Activated CD4-positive, alpha-beta memory T cell treated with anti-CD3 and anti-CD28 coated beads, Interleukin-2, amount 10 ng/mL, durations not matched to agents 7 days and 5 days (primary cell): ENCODE measurements around the gene CBX6. TPM values are rescaled to one million over a fixed set of nuclear protein-coding genes. Genes with fewer than 3 reads are reported as not detected.
"Not testable (repeated sequence)": the region's sequence is repeated elsewhere in the genome, so short reads cannot be mapped to it uniquely, and the experiment has no call there.

ENCODE experiments used
- CTCF ChIA-PET: fragments of 350-600 bp; sonication (Branson Sonifier 250); formaldehyde crosslinking; loops from one replicate; lab custom pipeline; 2021; ENCODE audit warnings: antibody characterized with exemption, inconsistent platforms; lab: Charles Lee
- POLR2A ChIA-PET: fragments of 350-600 bp; sonication (Branson Sonifier 250); formaldehyde crosslinking; loops from one replicate; lab custom pipeline; 2021; ENCODE audit warnings: antibody characterized with exemption; lab: Charles Lee
- DNase-seq: peaks from one replicate; pipeline ENCODE4 v3.0.0-alpha.2; 2020
- H3K27ac Mint-ChIP-seq: one replicate; pipeline ENCODE4 v1.8.0; 2021; ENCODE audit warnings: mild to moderate bottlenecking, mixed read lengths
- H3K27me3 Mint-ChIP-seq: one replicate; pipeline ENCODE4 v1.8.0; 2021; ENCODE audit warnings: mixed read lengths
- H3K36me3 Mint-ChIP-seq: one replicate; pipeline ENCODE4 v1.8.0; 2021; ENCODE audit warnings: low read depth, mixed read lengths
- H3K4me1 Mint-ChIP-seq: one replicate; pipeline ENCODE4 v1.8.0; 2021; ENCODE audit warnings: mixed read lengths
- H3K4me3 Mint-ChIP-seq: one replicate; pipeline ENCODE4 v1.8.0; 2021; ENCODE audit warnings: mild to moderate bottlenecking, mixed read lengths
- H3K9me3 Mint-ChIP-seq: one replicate; pipeline ENCODE4 v1.8.0; 2021; ENCODE audit warnings: mixed read lengths
- total RNA-seq, 2 experiments: library from RNA; stranded (reverse); gene quantifications; one replicate each; pipeline ENCODE4 v1.2.3, GENCODE V29; 2021

The CBX6 gene
- total RNA-seq, result 10 to 100 TPM; 76.5 TPM

- peak; percentile 94 for DNase-seq
- Mint-ChIP-seq H3K27me3 (peaks cover 15% of the 10 kb centered on the region), H3K4me3 (peak within 1 kb of the TSS; percentile 92), H3K36me3 (peaks cover 29% of the 10 kb centered on the region), H3K9me3 (no peaks in the 10 kb centered on the region), H3K4me1 (peaks cover 53% of the 10 kb centered on the region), H3K27ac (peak within 1 kb of the TSS; percentile 83)
- ChIA-PET POLR2A (interaction anchor here (0.8 to 5.6 kb wide), 12 partner anchors 29 to 446 kb away, joined by 3 to 51 read pairs (median 4); partner anchors contain the start of genes APOBEC3C and RPL3), CTCF (interaction anchor here (1.3 to 4.7 kb wide), 4 partner anchors 103 to 445 kb away, joined by 3 to 141 read pairs (median 11); no protein-coding TSS in a partner anchor)
Measured at GRCh38 chr22:38872172-38872830, at the start of gene CBX6. CBX6 (minus strand) TSS chr22:38872216; CDS start chr22:38872190, 26 bp downstream.

- Mint-ChIP-seq H3K36me3 (no peaks in the 10 kb centered on the region), H3K9me3 (no peaks in the 10 kb centered on the region), H3K4me1 (no peaks in the 10 kb centered on the region), H3K4me3 (no peak overlapping the region), H3K27me3 (peaks cover 40% of the 10 kb centered on the region), H3K27ac (no peak overlapping the region)
- POLR2A ChIA-PET, result no interaction called here
- no peak for DNase-seq
- CTCF ChIA-PET, result no interaction called here
Measured at GRCh38 chr22:38921806-38922205, 49.8 kb upstream of the CBX6 start.

- Mint-ChIP-seq H3K36me3 (no peaks in the 10 kb centered on the region), H3K4me1 (no peaks in the 10 kb centered on the region), H3K27ac (no peak overlapping the region), H3K9me3 (no peaks in the 10 kb centered on the region), H3K4me3 (no peak overlapping the region), H3K27me3 (peaks cover 46% of the 10 kb centered on the region)
- CTCF ChIA-PET, result no interaction called here
- POLR2A ChIA-PET, result interaction anchor here (0.7 kb wide), 1 partner anchor 458 kb away, joined by 5 read pairs; no protein-coding TSS in a partner anchor
- DNase-seq, result no peak
Measured at GRCh38 chr22:38921120-38921519, 49.1 kb upstream of the CBX6 start.

- no peak for DNase-seq
- Mint-ChIP-seq H3K9me3 (no peaks in the 10 kb centered on the region), H3K4me3 (no peak overlapping the region), H3K27ac (no peak overlapping the region), H3K36me3 (no peaks in the 10 kb centered on the region), H3K27me3 (peaks cover 34% of the 10 kb centered on the region), H3K4me1 (no peaks in the 10 kb centered on the region)
- ChIA-PET CTCF (interaction anchor here (0.6 to 0.9 kb wide), 2 partner anchors 9 to 49 kb away, joined by 3 to 6 read pairs; no protein-coding TSS in a partner anchor), POLR2A (no interaction called here)
Measured at GRCh38 chr22:38919631-38920190, 47.7 kb upstream of the CBX6 start.

GRCh38 chr22:38911434-38911833, 39.4 kb upstream of the CBX6 start:
- no peaks in the 10 kb centered on the region for H3K4me1 Mint-ChIP-seq
- CTCF ChIA-PET, result interaction anchor here (1.4 kb wide), 1 partner anchor 42 kb away, joined by 6 read pairs; no protein-coding TSS in a partner anchor
- H3K36me3 Mint-ChIP-seq, result no peaks in the 10 kb centered on the region
- POLR2A ChIA-PET, result no interaction called here
- H3K27ac Mint-ChIP-seq, result no peak overlapping the region
- no peak overlapping the region for H3K4me3 Mint-ChIP-seq
- peaks cover 44% of the 10 kb centered on the region for H3K27me3 Mint-ChIP-seq
- no peak for DNase-seq
- H3K9me3 Mint-ChIP-seq, result no peaks in the 10 kb centered on the region

GRCh38 chr22:38907767-38908166, 35.8 kb upstream of the CBX6 start:
- Mint-ChIP-seq H3K4me1 (no peaks in the 10 kb centered on the region), H3K36me3 (peaks cover 4% of the 10 kb centered on the region), H3K4me3 (no peak overlapping the region), H3K9me3 (peaks cover 7% of the 10 kb centered on the region), H3K27me3 (peaks cover 41% of the 10 kb centered on the region), H3K27ac (no peak overlapping the region)
- no peak for DNase-seq
- POLR2A ChIA-PET, result no interaction called here
- CTCF ChIA-PET, result no interaction called here

- CTCF ChIA-PET, result interaction anchor here (0.5 kb wide), 1 partner anchor 289 kb away, joined by 3 read pairs; no protein-coding TSS in a partner anchor
- no peak overlapping the region for H3K4me3 Mint-ChIP-seq
- peaks cover 7% of the 10 kb centered on the region for H3K9me3 Mint-ChIP-seq
Measured at GRCh38 chr22:38906052-38906451, 34.0 kb upstream of the CBX6 start.

GRCh38 chr22:38904052-38904617, 32.1 kb upstream of the CBX6 start:
- POLR2A ChIA-PET, H3K27ac Mint-ChIP-seq, H3K9me3 Mint-ChIP-seq, DNase-seq, H3K4me1 Mint-ChIP-seq, H3K36me3 Mint-ChIP-seq, H3K4me3 Mint-ChIP-seq: not testable (repeated sequence)
- peaks cover 32% of the 10 kb centered on the region for H3K27me3 Mint-ChIP-seq
- CTCF ChIA-PET, result interaction anchor here (1.3 kb wide), 1 partner anchor 34 kb away, joined by 3 read pairs; no protein-coding TSS in a partner anchor

More at GRCh38 chr22:38906052-38906451, 34.0 kb upstream of the CBX6 start:
- peaks cover 4% of the 10 kb centered on the region for H3K36me3 Mint-ChIP-seq
- peaks cover 4% of the 10 kb centered on the region for H3K4me1 Mint-ChIP-seq
- POLR2A ChIA-PET, result no interaction called here
- H3K27me3 Mint-ChIP-seq, result peaks cover 45% of the 10 kb centered on the region
- no peak for DNase-seq
- H3K27ac Mint-ChIP-seq, result no peak overlapping the region

- CTCF ChIA-PET, result no interaction called here
- DNase-seq, result no peak
- Mint-ChIP-seq H3K4me1 (peaks cover 9% of the 10 kb centered on the region), H3K27ac (no peak overlapping the region), H3K9me3 (peaks cover 7% of the 10 kb centered on the region), H3K36me3 (peaks cover 4% of the 10 kb centered on the region), H3K27me3 (peaks cover 30% of the 10 kb centered on the region), H3K4me3 (no peak overlapping the region)
- POLR2A ChIA-PET, result no interaction called here
Measured at GRCh38 chr22:38901111-38901641, 29.2 kb upstream of the CBX6 start.

GRCh38 chr22:38900677-38901076, 28.7 kb upstream of the CBX6 start:
- H3K9me3 Mint-ChIP-seq, result peaks cover 7% of the 10 kb centered on the region
- ChIA-PET POLR2A (no interaction called here), CTCF (no interaction called here)
- no peak overlapping the region for H3K27ac Mint-ChIP-seq
- H3K4me1 Mint-ChIP-seq, result peaks cover 9% of the 10 kb centered on the region
- H3K36me3 Mint-ChIP-seq, result peaks cover 4% of the 10 kb centered on the region
- DNase-seq, result no peak
- H3K27me3 Mint-ChIP-seq, result peaks cover 32% of the 10 kb centered on the region
- H3K4me3 Mint-ChIP-seq, result no peak overlapping the region

- peaks cover 2% of the 10 kb centered on the region for H3K9me3 Mint-ChIP-seq
- H3K27me3 Mint-ChIP-seq, result peaks cover 46% of the 10 kb centered on the region
- no peaks in the 10 kb centered on the region for H3K36me3 Mint-ChIP-seq
- no peaks in the 10 kb centered on the region for H3K4me1 Mint-ChIP-seq
- no peak overlapping the region for H3K4me3 Mint-ChIP-seq
- CTCF ChIA-PET, result no interaction called here
- DNase-seq, result no peak
- no peak overlapping the region for H3K27ac Mint-ChIP-seq
- POLR2A ChIA-PET, result no interaction called here
Measured at GRCh38 chr22:38891256-38891655, 19.2 kb upstream of the CBX6 start.

- ChIA-PET POLR2A (interaction anchor here (0.6 kb wide), 1 partner anchor 466 kb away, joined by 3 read pairs; no protein-coding TSS in a partner anchor), CTCF (interaction anchor here (0.7 kb wide), 1 partner anchor 29 kb away, joined by 3 read pairs; no protein-coding TSS in a partner anchor)
- Mint-ChIP-seq H3K4me1 (no peaks in the 10 kb centered on the region), H3K27me3 (peaks cover 41% of the 10 kb centered on the region), H3K9me3 (peaks cover 2% of the 10 kb centered on the region), H3K4me3 (no peak overlapping the region), H3K27ac (no peak overlapping the region), H3K36me3 (no peaks in the 10 kb centered on the region)
- no peak for DNase-seq
Measured at GRCh38 chr22:38890377-38890776, 18.4 kb upstream of the CBX6 start.

- POLR2A ChIA-PET, result interaction anchor here (0.7 kb wide), 1 partner anchor 20 kb away, joined by 3 read pairs; no protein-coding TSS in a partner anchor
- peaks cover 2% of the 10 kb centered on the region for H3K9me3 Mint-ChIP-seq
Measured at GRCh38 chr22:38886333-38886732, 14.3 kb upstream of the CBX6 start.

More at GRCh38 chr22:38886333-38886732, 14.3 kb upstream of the CBX6 start:
- peaks cover 18% of the 10 kb centered on the region for H3K27me3 Mint-ChIP-seq
- no peak for DNase-seq
- H3K4me3 Mint-ChIP-seq, result no peak overlapping the region
- no peaks in the 10 kb centered on the region for H3K36me3 Mint-ChIP-seq
- no peak overlapping the region for H3K27ac Mint-ChIP-seq
- H3K4me1 Mint-ChIP-seq, result peaks cover 11% of the 10 kb centered on the region
- CTCF ChIA-PET, result interaction anchor here (0.7 kb wide), 1 partner anchor 17 kb away, joined by 3 read pairs; no protein-coding TSS in a partner anchor
